Activated naive CD4-positive, alpha-beta T cell treated with Interleukin-2 at 50 U/mL for 16 hours (primary cell): Measurements from ENCODE around the gene ALDH1A2.
A peak's percentile ranks its signal among the peaks of the same experiment; 100 is the strongest.
"Not testable (repeated sequence)": the region's sequence is repeated elsewhere in the genome, so short reads cannot be mapped to it uniquely, and the experiment has no call there.

ENCODE experiments used
- DNase-seq: peaks from one replicate; pipeline ENCODE4 v3.0.0-alpha.2; 2020

ALDH1A2 gene

GRCh38 chr15:58066042-58066867 lies 744 bp upstream of the ALDH1A2 start:
- DNase-seq = peak; percentile 40

- DNase-seq = no peak
Observed at GRCh38 chr15:58064980-58065444, 499 bp downstream of the ALDH1A2 start.

GRCh38 chr15:58064082-58064979 lies 1.2 kb downstream of the ALDH1A2 start:
- DNase-seq = no peak

GRCh38 chr15:58063614-58064013 lies 1.9 kb downstream of the ALDH1A2 start:
- DNase-seq = no peak

GRCh38 chr15:58062983-58063382 lies 2.5 kb downstream of the ALDH1A2 start:
- DNase-seq = no peak

GRCh38 chr15:58062175-58062574 lies 3.3 kb downstream of the ALDH1A2 start:
- no peak for DNase-seq

- no peak for DNase-seq
Observed at GRCh38 chr15:58060575-58060974, 4.9 kb downstream of the ALDH1A2 start.

- DNase-seq = no peak
Observed at GRCh38 chr15:58058729-58059128, 6.8 kb downstream of the ALDH1A2 start.

- DNase-seq = no peak
Observed at GRCh38 chr15:58058073-58058472, 7.4 kb downstream of the ALDH1A2 start.

GRCh38 chr15:58057559-58057958 lies 8.0 kb downstream of the ALDH1A2 start:
- no peak for DNase-seq

GRCh38 chr15:58056015-58056414 lies 9.5 kb downstream of the ALDH1A2 start:
- DNase-seq = no peak

GRCh38 chr15:58053315-58054153 lies 12.0 kb downstream of the ALDH1A2 start:
- no peak for DNase-seq

GRCh38 chr15:58052334-58052733 lies 13.2 kb downstream of the ALDH1A2 start:
- DNase-seq = no peak

- no peak for DNase-seq
Observed at GRCh38 chr15:58049520-58050227, 15.8 kb downstream of the ALDH1A2 start.

GRCh38 chr15:58048261-58048660 lies 17.2 kb downstream of the ALDH1A2 start:
- DNase-seq = no peak

- DNase-seq = no peak
Observed at GRCh38 chr15:58047149-58047548, 18.4 kb downstream of the ALDH1A2 start.

- DNase-seq = no peak
Observed at GRCh38 chr15:58046467-58046866, 19.0 kb downstream of the ALDH1A2 start.

- DNase-seq = not testable (repeated sequence)
Observed at GRCh38 chr15:58045376-58045775, 20.1 kb downstream of the ALDH1A2 start.

GRCh38 chr15:58044551-58044950 lies 21.0 kb downstream of the ALDH1A2 start:
- DNase-seq = no peak

- peak; percentile 20 for DNase-seq
Observed at GRCh38 chr15:58043192-58043903, 22.2 kb downstream of the ALDH1A2 start.

- no peak for DNase-seq
Observed at GRCh38 chr15:58042006-58042405, 23.5 kb downstream of the ALDH1A2 start.
